GM20000 (cell line): Measurements from ENCODE around the gene CREB5.

Experiments used
- DNase-seq: peaks from one replicate; pipeline ENCODE4 v3.0.0; 2012; ENCODE audit warnings: low spot score
- TF ChIP-seq, protein P1 (sequence below): IDR thresholded peaks from 2 replicates; pipeline ENCODE4 v1.5.1; 2012; ENCODE audit warnings: mild to moderate bottlenecking, control low read depth; ENCODE audit errors: extremely low read depth, missing control alignments

Gene CREB5

DNA sequence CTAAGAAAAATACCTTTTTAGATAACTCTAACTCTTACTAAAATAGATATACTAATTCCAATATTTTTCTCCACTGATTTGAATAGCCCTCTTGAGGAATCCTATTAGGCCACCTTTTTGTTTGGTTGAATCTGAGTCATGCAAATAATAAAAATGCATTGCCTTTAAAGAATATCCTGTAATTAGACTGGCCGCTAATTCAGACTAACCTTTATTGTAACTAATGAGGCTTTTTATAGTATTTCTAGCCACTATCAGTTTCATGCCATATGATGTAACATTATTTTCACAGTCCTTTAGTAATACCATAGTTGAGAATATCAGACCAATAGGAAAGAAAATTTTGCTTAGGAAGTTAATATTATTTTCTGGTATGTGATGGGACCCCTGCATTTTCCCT lies 90.1 kb downstream of the CREB5 start:
- TF ChIP-seq, protein P1, sequence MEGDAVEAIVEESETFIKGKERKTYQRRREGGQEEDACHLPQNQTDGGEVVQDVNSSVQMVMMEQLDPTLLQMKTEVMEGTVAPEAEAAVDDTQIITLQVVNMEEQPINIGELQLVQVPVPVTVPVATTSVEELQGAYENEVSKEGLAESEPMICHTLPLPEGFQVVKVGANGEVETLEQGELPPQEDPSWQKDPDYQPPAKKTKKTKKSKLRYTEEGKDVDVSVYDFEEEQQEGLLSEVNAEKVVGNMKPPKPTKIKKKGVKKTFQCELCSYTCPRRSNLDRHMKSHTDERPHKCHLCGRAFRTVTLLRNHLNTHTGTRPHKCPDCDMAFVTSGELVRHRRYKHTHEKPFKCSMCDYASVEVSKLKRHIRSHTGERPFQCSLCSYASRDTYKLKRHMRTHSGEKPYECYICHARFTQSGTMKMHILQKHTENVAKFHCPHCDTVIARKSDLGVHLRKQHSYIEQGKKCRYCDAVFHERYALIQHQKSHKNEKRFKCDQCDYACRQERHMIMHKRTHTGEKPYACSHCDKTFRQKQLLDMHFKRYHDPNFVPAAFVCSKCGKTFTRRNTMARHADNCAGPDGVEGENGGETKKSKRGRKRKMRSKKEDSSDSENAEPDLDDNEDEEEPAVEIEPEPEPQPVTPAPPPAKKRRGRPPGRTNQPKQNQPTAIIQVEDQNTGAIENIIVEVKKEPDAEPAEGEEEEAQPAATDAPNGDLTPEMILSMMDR = no peak
- no peak for DNase-seq

DNA sequence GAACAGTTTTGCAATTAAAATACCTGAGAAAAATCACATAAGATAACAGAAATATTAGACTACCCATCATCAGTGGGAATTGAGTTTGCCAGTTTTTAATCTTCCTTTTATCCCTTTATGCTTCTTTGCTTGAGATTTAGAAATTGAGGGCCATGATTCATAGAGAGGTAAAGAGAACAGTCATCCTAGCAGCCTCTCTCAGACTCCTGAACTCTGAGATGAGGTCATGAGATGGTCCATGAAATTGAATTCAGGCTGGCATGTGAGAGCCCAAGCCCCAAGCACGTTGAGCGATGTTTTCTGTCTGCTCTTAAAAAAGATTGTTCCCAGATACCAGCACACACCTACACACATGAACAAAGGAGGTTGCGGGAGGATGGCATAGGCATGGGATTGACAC lies 91.1 kb downstream of the CREB5 start:
- no peak for DNase-seq
- TF ChIP-seq, protein P1 = no peak

DNA sequence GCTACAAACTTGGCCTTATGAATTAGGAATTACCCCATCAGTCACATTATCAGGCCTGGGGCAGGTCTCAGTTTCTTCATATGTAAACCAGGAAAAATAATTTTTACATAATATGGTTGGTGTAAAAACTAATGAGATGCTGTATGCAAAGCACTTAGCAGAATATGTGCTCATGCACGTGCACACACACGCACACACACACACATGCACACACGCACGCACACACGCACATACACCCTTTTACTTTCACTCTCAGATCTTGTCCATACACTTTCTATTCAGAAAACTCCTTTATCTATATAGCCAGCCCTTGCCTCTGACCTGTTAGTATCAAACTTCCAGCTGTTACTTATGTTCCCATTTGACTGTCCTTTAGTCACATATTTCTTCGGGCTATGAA lies 92.7 kb downstream of the CREB5 start:
- TF ChIP-seq, protein P1 = no peak
- no peak for DNase-seq

DNA sequence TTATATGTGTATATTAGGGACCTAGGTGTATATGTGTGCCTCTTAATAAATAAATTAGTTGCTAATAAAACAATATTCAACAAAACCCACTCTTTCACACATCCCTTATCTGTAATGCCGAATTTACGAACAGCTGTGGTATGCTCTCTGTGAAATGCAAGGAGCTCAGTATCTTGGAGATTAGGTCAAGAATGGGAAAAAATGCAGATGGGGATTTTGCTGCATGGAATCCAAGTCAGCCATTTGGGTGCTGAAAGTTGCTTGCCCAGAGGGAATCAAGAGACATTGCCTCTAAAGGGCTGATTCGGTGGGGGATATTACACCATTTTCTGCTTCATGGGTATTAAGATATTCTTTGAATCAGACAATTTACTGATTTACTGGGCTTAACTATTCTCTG lies 93.5 kb downstream of the CREB5 start:
- DNase-seq = no peak
- TF ChIP-seq, protein P1 = no peak

- no peak for DNase-seq
- TF ChIP-seq, protein P1 = no peak
These were observed 95.4 kb downstream of the CREB5 start for GRCh38 chr7:28507525-28508282.

- peak; percentile 69 for DNase-seq
- TF ChIP-seq, protein P1 = no peak
These were observed 97.1 kb downstream of the CREB5 start for GRCh38 chr7:28509251-28510025.

DNA sequence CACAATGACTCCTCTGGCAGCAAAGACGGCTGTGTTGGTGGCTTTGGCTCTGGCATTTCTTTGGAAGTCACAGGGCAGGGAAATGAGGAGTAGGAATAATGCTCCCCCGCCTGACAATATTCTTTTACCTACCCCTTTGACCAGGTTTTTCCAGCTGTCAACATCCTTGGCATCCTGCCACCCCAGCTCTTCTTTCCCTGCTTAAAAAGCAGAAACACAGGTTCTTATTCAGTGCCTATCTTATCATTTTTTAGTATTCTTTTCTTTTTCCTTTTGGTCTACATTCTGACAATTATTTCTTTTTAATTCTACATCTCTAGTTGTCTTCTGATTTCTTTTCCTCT lies 97.7 kb downstream of the CREB5 start:
- DNase-seq = no peak
- TF ChIP-seq, protein P1 = no peak
